Transverse colon (tissue), 4 donors: ENCODE data around the gene TBC1D16. TPM values are rescaled to one million over a fixed set of nuclear protein-coding genes. Genes with fewer than 3 reads are reported as not detected.
"Not testable (repeated sequence)": the region's sequence is repeated elsewhere in the genome, so short reads cannot be mapped to it uniquely, and the experiment has no call there.

ENCODE experiments used
- DNase-seq: peaks from one replicate; pipeline ENCODE4 v3.0.0-alpha.2; 2019
- H3K27ac ChIP-seq, 4 donors: fragments of 200-600 bp; sonication (generic); 2 replicates each; pipeline ENCODE4 v1.5.1; 2016 to 2018; ENCODE audit warnings: inconsistent platforms in 4 of 4
- H3K27me3 ChIP-seq: fragments of 200-600 bp; sonication (generic); 2 replicates; pipeline ENCODE4 v1.5.1; 2017; ENCODE audit warnings: inconsistent platforms
- H3K36me3 ChIP-seq, 4 donors: fragments of 200-600 bp; sonication (generic); 2 replicates each; pipeline ENCODE4 v1.5.1; 2017 to 2019; ENCODE audit warnings: inconsistent platforms in 4 of 4
- H3K4me1 ChIP-seq, 4 donors: fragments of 200-600 bp; sonication (generic); 2 replicates each; pipeline ENCODE4 v1.5.1; 2017 to 2020; ENCODE audit warnings: inconsistent platforms in 4 of 4
- H3K4me3 ChIP-seq, 4 donors: fragments of 200-600 bp; sonication (generic); 1 replicate in 1 of 4; 2 replicates in 3 of 4; pipeline versions ENCODE4 v1.5.1 to v1.6.1; 2017 to 2019; ENCODE audit warnings: inconsistent platforms in 4 of 4
- H3K9me3 ChIP-seq, 2 donors: fragments of 200-600 bp; sonication (generic); 2 replicates each; pipeline ENCODE4 v1.5.1; 2017 to 2019; ENCODE audit warnings: inconsistent platforms in 2 of 2
- EP300 ChIP-seq: sonication (generic); formaldehyde crosslinking; IDR thresholded peaks from one replicate; pipeline ENCODE4 v1.6.1; 2017; ENCODE audit warnings: antibody characterized with exemption, low read depth
- POLR2A ChIP-seq: fragments of 450-650 bp; IDR thresholded peaks from one replicate; pipeline ENCODE4 v1.6.1; 2016; ENCODE audit warnings: antibody characterized with exemption, mild to moderate bottlenecking, moderate library complexity
- POLR2AphosphoS5 ChIP-seq, 3 donors: sonication (generic); formaldehyde crosslinking; IDR thresholded peaks; one replicate each; pipeline ENCODE4 v1.6.1; 2016; ENCODE audit warnings: antibody characterized with exemption in 3 of 3
- WGBS, 2 donors: methylation state at CpG; one replicate each; pipeline ENCODE4 v1.1.5; 2018; ENCODE audit warnings: low coverage in 1 of 2; 5-methylcytosine and 5-hydroxymethylcytosine counted together
- in situ Hi-C, 4 donors: fragments of 200-750 bp; cut with MboI; loops; one replicate each; pipeline versions ENCODE4 v1.15.0 to v1.15.1; 2017; ENCODE audit warnings: low sequenced_read_pairs in 3 of 4, low pct_ligation_motif_present in 1 of 4, low pct_unique_long_range_greater_than_20kb in 1 of 4
- intact Hi-C: fragments of 100-400 bp; cut with DNase I; formaldehyde crosslinking; loops from one replicate; pipeline ENCODE4 v1.15.1; 2023; ENCODE audit warnings: low total_unique reads
- total RNA-seq, 4 donors: library from RNA; depleted of rRNA; stranded (reverse); fragments of >200 nt; gene quantifications; one replicate each; pipeline ENCODE4 v1.1.0, GENCODE V29; 2016
- TF ChIP-seq, protein P1 (sequence below), 5 experiments: fragments of 200-600 bp in 3 of 5; fragments of 450-650 bp in 2 of 5; sonication (generic) in 3 of 5; IDR thresholded peaks; 1 replicate in 2 of 5; 2 replicates in 3 of 5; pipeline ENCODE4 v1.5.1; 2016 to 2017; ENCODE audit warnings: antibody characterized with exemption in 5 of 5, inconsistent platforms in 3 of 5, mild to moderate bottlenecking in 2 of 5, moderate library complexity in 1 of 5

TBC1D16 gene
- total RNA-seq, 4 donors from 2014 or later = 12.3 to 22.4 (median 18.1) TPM

DNA sequence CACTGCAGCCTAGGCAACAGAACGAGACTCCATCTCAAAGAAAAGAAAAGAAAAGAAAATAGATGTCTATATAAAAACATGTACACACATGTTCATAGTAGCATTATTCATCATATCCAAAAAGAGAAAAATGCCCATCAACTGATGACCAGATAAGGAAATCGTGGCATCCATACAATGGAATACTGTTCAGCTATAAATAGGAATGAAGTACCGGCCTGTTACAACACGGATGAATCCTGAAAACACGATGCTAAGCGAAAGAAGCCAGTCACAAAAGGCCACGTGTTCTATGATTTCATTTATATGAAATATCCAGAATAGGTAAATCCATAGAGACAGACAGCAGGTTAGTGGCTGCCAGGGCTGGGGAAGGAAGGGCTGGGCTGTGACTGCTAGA lies 65.8 kb downstream of the TBC1D16 start:
- WGBS, 2 donors = 90 to 91% methylated on average over 7 of the region's 7 CpGs
- DNase-seq = no peak
- Histone ChIP-seq H3K27me3 (no peaks in the 10 kb centered on the region), H3K4me1 (peaks cover 0 to 3% (median 0%) of the 10 kb centered on the region in 4 donors), H3K9me3 (no peaks in the 10 kb centered on the region), H3K27ac (no peak overlapping the region), H3K4me3 (no peak overlapping the region), H3K36me3 (no peaks in the 10 kb centered on the region)
- TF ChIP-seq POLR2A (no peak), EP300 (no peak), POLR2AphosphoS5 (IDR thresholded peaks at IDR 0.05) (no peak)
- TF ChIP-seq, protein P1, sequence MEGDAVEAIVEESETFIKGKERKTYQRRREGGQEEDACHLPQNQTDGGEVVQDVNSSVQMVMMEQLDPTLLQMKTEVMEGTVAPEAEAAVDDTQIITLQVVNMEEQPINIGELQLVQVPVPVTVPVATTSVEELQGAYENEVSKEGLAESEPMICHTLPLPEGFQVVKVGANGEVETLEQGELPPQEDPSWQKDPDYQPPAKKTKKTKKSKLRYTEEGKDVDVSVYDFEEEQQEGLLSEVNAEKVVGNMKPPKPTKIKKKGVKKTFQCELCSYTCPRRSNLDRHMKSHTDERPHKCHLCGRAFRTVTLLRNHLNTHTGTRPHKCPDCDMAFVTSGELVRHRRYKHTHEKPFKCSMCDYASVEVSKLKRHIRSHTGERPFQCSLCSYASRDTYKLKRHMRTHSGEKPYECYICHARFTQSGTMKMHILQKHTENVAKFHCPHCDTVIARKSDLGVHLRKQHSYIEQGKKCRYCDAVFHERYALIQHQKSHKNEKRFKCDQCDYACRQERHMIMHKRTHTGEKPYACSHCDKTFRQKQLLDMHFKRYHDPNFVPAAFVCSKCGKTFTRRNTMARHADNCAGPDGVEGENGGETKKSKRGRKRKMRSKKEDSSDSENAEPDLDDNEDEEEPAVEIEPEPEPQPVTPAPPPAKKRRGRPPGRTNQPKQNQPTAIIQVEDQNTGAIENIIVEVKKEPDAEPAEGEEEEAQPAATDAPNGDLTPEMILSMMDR (IDR thresholded peaks at IDR 0.05) = no peak
- in situ Hi-C loops (no loop called here), intact Hi-C loops (no loop called here)

DNA sequence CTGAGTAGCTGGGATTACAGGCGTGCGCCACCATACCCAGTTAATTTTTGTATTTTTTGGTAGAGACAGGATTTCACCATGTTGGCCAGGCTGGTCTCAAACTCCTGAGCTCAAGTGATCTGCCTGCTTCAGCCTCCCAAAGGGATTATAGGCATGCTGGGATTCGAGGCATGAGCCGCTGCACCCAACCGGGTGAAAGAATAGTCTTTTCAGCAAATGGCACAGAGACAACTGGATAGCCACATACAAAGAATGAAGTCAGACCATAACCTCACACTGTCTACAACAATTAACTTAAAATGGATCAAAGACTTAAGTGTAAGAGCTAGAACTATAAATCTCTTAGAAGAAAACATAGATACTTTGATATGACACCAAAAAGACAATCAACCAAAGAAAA lies 67.6 kb downstream of the TBC1D16 start:
- TF ChIP-seq EP300 (no peak), POLR2AphosphoS5 (IDR thresholded peaks at IDR 0.05) (no peak)
- TF ChIP-seq, protein P1 (IDR thresholded peaks at IDR 0.05) = no peak
- no peak for DNase-seq
- Histone ChIP-seq H3K27ac (no peak overlapping the region), H3K4me3 (no peak overlapping the region), H3K9me3 (no peaks in the 10 kb centered on the region), H3K27me3 (no peaks in the 10 kb centered on the region), H3K36me3 (no peaks in the 10 kb centered on the region), H3K4me1 (no peaks in the 10 kb centered on the region)
- intact Hi-C loops (no loop called here), in situ Hi-C loops (no loop called here)
- WGBS, 2 donors = 94% methylated on average over 5 of the region's 5 CpGs; no CpG with 5 or more reads in 1 of the 2 donors

DNA sequence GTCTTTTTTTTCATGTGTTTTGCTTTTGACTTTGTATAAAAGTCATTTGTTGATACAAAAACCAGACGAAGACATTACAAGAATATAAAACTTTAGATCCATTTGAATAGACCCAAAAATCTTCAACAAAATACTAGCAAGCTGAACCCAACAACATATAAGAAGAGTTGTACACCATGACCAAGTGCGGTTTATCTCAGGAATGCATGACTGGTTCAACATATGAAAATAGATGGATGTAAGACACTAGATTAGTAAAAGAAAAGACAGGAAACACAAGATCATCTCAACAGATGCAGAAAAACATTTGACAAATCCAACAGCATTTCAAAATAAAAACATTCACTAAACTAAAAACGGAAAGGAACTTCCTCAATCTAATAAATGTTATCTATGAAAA lies 69.0 kb downstream of the TBC1D16 start:
- in situ Hi-C loops (no loop called here), intact Hi-C loops (no loop called here)
- H3K9me3 ChIP-seq = no peaks in the 10 kb centered on the region
- WGBS, 2 donors = 68 to 83% methylated on average over 3 of the region's 3 CpGs
- no peaks in the 10 kb centered on the region for H3K27me3 ChIP-seq
- no peak overlapping the region for H3K4me3 ChIP-seq
- no peaks in the 10 kb centered on the region for H3K36me3 ChIP-seq
- TF ChIP-seq, protein P1 (IDR thresholded peaks at IDR 0.05) = no peak
- TF ChIP-seq POLR2AphosphoS5 (IDR thresholded peaks at IDR 0.05) (no peak), EP300 (no peak), POLR2A (no peak)
- no peak for DNase-seq
- no peak overlapping the region for H3K27ac ChIP-seq
- H3K4me1 ChIP-seq = no peaks in the 10 kb centered on the region

DNA sequence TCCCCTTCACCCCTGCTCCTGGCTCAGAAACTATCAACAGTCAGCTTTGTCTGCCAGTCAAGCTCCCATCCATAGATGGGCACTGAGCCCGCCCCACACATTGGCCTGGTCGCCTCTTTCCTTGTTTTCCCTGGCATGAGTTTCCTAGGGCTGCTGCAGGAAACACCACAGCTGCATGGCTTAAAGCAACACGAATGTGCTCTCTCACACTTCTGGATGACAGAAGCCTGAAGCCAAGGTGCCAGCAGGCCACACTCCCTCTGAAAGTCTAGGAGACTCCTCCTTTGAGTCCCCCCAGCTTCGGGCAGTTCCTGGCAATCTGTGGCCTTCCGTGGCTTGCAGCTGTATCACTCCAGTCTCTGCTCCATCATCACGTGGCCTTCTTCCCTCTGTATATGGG lies 69.9 kb downstream of the TBC1D16 start:
- H3K4me3 ChIP-seq = no peak overlapping the region
- no peaks in the 10 kb centered on the region for H3K27me3 ChIP-seq
- intact Hi-C loops (no loop called here), in situ Hi-C loops (no loop called here)
- no peak overlapping the region for H3K27ac ChIP-seq
- TF ChIP-seq, protein P1 (IDR thresholded peaks at IDR 0.05) = no peak
- TF ChIP-seq POLR2AphosphoS5 (IDR thresholded peaks at IDR 0.05) = no peak
- no peak for TF ChIP-seq EP300
- TF ChIP-seq POLR2A = no peak
- no peaks in the 10 kb centered on the region for H3K9me3 ChIP-seq
- H3K4me1 ChIP-seq = no peaks in the 10 kb centered on the region
- H3K36me3 ChIP-seq = no peaks in the 10 kb centered on the region
- no peak for DNase-seq
- 77 to 100% methylated on average over 2 to 6 of the region's 6 CpGs for WGBS, 2 donors

DNA sequence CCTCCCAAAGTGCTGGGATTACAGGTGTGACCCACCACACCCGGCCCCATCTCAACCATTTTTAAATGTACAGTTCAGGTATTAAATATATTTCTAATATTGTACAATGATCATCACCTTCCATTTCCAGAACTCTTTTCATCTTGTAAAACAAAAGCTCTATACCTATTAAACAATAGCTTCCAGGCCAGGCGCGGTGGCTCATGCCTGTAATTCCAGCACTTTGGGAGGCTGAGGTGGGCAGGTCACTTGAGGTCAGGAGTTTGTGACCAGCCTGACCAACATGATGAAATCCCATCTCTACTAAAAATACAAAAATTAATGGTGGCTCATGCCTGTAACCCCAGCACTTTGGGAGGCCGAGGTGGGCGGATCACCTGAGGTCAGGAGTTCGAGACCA lies 73.2 kb downstream of the TBC1D16 start:
- WGBS, 2 donors = 99% methylated on average over 6 of the region's 6 CpGs; no CpG with 5 or more reads in 1 of the 2 donors
- in situ Hi-C loops, DNase-seq: not testable (repeated sequence)

DNA sequence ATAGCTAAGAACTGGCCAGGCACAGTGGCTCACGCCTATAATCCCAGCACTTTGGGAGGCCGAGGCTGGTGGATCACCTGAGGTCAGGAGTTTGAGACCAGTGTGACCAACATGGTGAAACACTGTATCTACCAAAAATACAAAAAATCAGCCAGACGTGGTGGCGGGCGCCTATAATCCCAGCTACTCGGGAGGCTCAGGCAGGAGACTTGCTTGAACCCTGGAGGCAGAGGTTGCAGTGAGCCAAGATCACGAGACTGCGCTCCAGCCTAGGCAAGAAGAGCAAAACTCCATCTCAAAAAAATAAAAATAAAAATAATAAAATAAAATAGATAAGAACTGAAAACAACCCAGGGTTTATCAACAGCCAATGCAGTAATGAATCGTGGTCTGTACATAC lies 74.1 kb downstream of the TBC1D16 start:
- WGBS, 2 donors = 94 to 100% methylated on average over 1 to 9 of the region's 9 CpGs
- H3K27me3 ChIP-seq, H3K4me3 ChIP-seq, H3K27ac ChIP-seq, DNase-seq, in situ Hi-C loops, H3K4me1 ChIP-seq, H3K36me3 ChIP-seq, H3K9me3 ChIP-seq, intact Hi-C loops: not testable (repeated sequence)

More for the DNA sequence above, 73.2 kb downstream of the TBC1D16 start:
- H3K27ac ChIP-seq, H3K36me3 ChIP-seq, intact Hi-C loops, H3K9me3 ChIP-seq, H3K27me3 ChIP-seq, H3K4me1 ChIP-seq, H3K4me3 ChIP-seq: not testable (repeated sequence)
